Prostate gland (tissue), 2 donors: Measurements from ENCODE around the gene EXD1.

ENCODE experiments used
- CTCF ChIP-seq, 4 experiments: fragments of 200-600 bp in 2 of 4; fragments of 450-650 bp in 2 of 4; sonication (generic) in 2 of 4; IDR thresholded peaks; 1 replicate in 3 of 4; 2 replicates in 1 of 4; pipeline ENCODE4 v1.5.1; 2016 to 2019; ENCODE audit warnings: antibody characterized with exemption in 4 of 4, mild to moderate bottlenecking in 2 of 4, moderate library complexity in 2 of 4
- POLR2A ChIP-seq: fragments of 450-650 bp; IDR thresholded peaks from one replicate; pipeline ENCODE4 v1.6.1; 2016; ENCODE audit warnings: antibody characterized with exemption, mild to moderate bottlenecking
- POLR2AphosphoS5 ChIP-seq: sonication (generic); formaldehyde crosslinking; IDR thresholded peaks from one replicate; pipeline ENCODE4 v1.6.1; 2017; ENCODE audit warnings: antibody characterized with exemption

GRCh38 chr15:41230650-41231421, at the start of gene EXD1, which contains the start of gene CHP1:
- TF ChIP-seq CTCF (IDR thresholded peaks at IDR 0.05) (peak; percentile 59 to 96 (median 91)), POLR2A (peak; percentile 76), POLR2AphosphoS5 (peak; percentile 93)
